Activated T-cell treated with anti-CD3 and anti-CD28 coated beads, Interleukin-2, amount 50 U/mL, for 4 hours (primary cell): Measurements from ENCODE around the gene NOVA1. TPM values are rescaled to one million over a fixed set of nuclear protein-coding genes. Genes with fewer than 3 reads are reported as not detected.

Experiments
- ATAC-seq, 2 donors: fragments of 200-7000 bp; cut with Tn5 transposase; one replicate each; pipeline ENCODE4 v1.10.0; 2021
- DNase-seq: peaks from one replicate; pipeline ENCODE4 v3.0.0-alpha.2; 2020
- H3K27me3 Mint-ChIP-seq: one replicate; pipeline ENCODE4 v1.8.0; 2021; ENCODE audit warnings: low read depth, mixed read lengths
- H3K36me3 Mint-ChIP-seq: one replicate; pipeline ENCODE4 v1.8.0; 2022; ENCODE audit warnings: mixed read lengths; ENCODE audit not compliant: insufficient read depth
- H3K4me1 Mint-ChIP-seq: one replicate; pipeline ENCODE4 v1.8.0; 2021; ENCODE audit warnings: low read depth, mixed read lengths
- H3K4me3 Mint-ChIP-seq: one replicate; pipeline ENCODE4 v1.8.0; 2021; ENCODE audit warnings: mild to moderate bottlenecking, moderate library complexity, mixed read lengths
- H3K9me3 Mint-ChIP-seq: one replicate; pipeline ENCODE4 v1.8.0; 2021; ENCODE audit warnings: mixed read lengths
- total RNA-seq, 3 donors: library from RNA; stranded (reverse); gene quantifications; one replicate each; pipeline ENCODE4 v1.2.1, GENCODE V29; 2021

The NOVA1 gene
- total RNA-seq, 3 donors from 2014 or later, result not detected

- peaks cover 7% of the 10 kb centered on the region for H3K9me3 Mint-ChIP-seq
- DNase-seq, result no peak
- no peaks in the 10 kb centered on the region for H3K4me1 Mint-ChIP-seq
- H3K27me3 Mint-ChIP-seq, result no peaks in the 10 kb centered on the region
- H3K4me3 Mint-ChIP-seq, result no peak overlapping the region
- H3K36me3 Mint-ChIP-seq, result no peaks in the 10 kb centered on the region
- ATAC-seq, result no peak
Measured at GRCh38 chr14:26531894-26532293, 65.9 kb downstream of the NOVA1 start.

- peaks cover 7% of the 10 kb centered on the region for H3K9me3 Mint-ChIP-seq
- H3K4me3 Mint-ChIP-seq, result no peak overlapping the region
- DNase-seq (no peak), ATAC-seq (no peak)
- H3K4me1 Mint-ChIP-seq, result no peaks in the 10 kb centered on the region
- no peaks in the 10 kb centered on the region for H3K36me3 Mint-ChIP-seq
- H3K27me3 Mint-ChIP-seq, result no peaks in the 10 kb centered on the region
Measured at GRCh38 chr14:26528415-26529182, 69.2 kb downstream of the NOVA1 start.

- DNase-seq, result no peak
- Mint-ChIP-seq H3K27me3 (no peaks in the 10 kb centered on the region), H3K36me3 (no peaks in the 10 kb centered on the region), H3K4me3 (no peak overlapping the region), H3K9me3 (peaks cover 12% of the 10 kb centered on the region), H3K4me1 (no peaks in the 10 kb centered on the region)
- no peak for ATAC-seq
Measured at GRCh38 chr14:26527095-26527494, 70.7 kb downstream of the NOVA1 start.

GRCh38 chr14:26526137-26526536, 71.7 kb downstream of the NOVA1 start:
- no peaks in the 10 kb centered on the region for H3K36me3 Mint-ChIP-seq
- H3K4me1 Mint-ChIP-seq, result no peaks in the 10 kb centered on the region
- no peak for ATAC-seq
- no peaks in the 10 kb centered on the region for H3K27me3 Mint-ChIP-seq
- peaks cover 12% of the 10 kb centered on the region for H3K9me3 Mint-ChIP-seq
- no peak for DNase-seq
- H3K4me3 Mint-ChIP-seq, result no peak overlapping the region

- ATAC-seq (no peak), DNase-seq (no peak)
- peaks cover 9% of the 10 kb centered on the region for H3K9me3 Mint-ChIP-seq
- H3K27me3 Mint-ChIP-seq, result no peaks in the 10 kb centered on the region
- no peaks in the 10 kb centered on the region for H3K36me3 Mint-ChIP-seq
- H3K4me1 Mint-ChIP-seq, result no peaks in the 10 kb centered on the region
- no peak overlapping the region for H3K4me3 Mint-ChIP-seq
Measured at GRCh38 chr14:26525085-26525484, 72.7 kb downstream of the NOVA1 start.

- ATAC-seq (no peak), DNase-seq (no peak)
- Mint-ChIP-seq H3K27me3 (no peaks in the 10 kb centered on the region), H3K4me3 (no peak overlapping the region), H3K36me3 (no peaks in the 10 kb centered on the region), H3K4me1 (no peaks in the 10 kb centered on the region), H3K9me3 (peaks cover 6% of the 10 kb centered on the region)
Measured at GRCh38 chr14:26522967-26523366, 74.9 kb downstream of the NOVA1 start.

- H3K27me3 Mint-ChIP-seq, result no peaks in the 10 kb centered on the region
- no peaks in the 10 kb centered on the region for H3K4me1 Mint-ChIP-seq
- H3K9me3 Mint-ChIP-seq, result peaks cover 3% of the 10 kb centered on the region
- DNase-seq, result no peak
- no peak overlapping the region for H3K4me3 Mint-ChIP-seq
- ATAC-seq, result no peak
- H3K36me3 Mint-ChIP-seq, result no peaks in the 10 kb centered on the region
Measured at GRCh38 chr14:26517771-26518170, 80.1 kb downstream of the NOVA1 start.

- ATAC-seq (no peak), DNase-seq (no peak)
- Mint-ChIP-seq H3K4me1 (no peaks in the 10 kb centered on the region), H3K36me3 (no peaks in the 10 kb centered on the region), H3K27me3 (no peaks in the 10 kb centered on the region), H3K4me3 (no peak overlapping the region), H3K9me3 (peaks cover 7% of the 10 kb centered on the region)
Measured at GRCh38 chr14:26500028-26500427, 97.8 kb downstream of the NOVA1 start.

GRCh38 chr14:26499546-26499945, 98.3 kb downstream of the NOVA1 start:
- Mint-ChIP-seq H3K4me3 (no peak overlapping the region), H3K9me3 (peaks cover 7% of the 10 kb centered on the region), H3K36me3 (no peaks in the 10 kb centered on the region), H3K27me3 (no peaks in the 10 kb centered on the region), H3K4me1 (no peaks in the 10 kb centered on the region)
- no peak for ATAC-seq
- DNase-seq, result no peak

GRCh38 chr14:26486922-26487321, 110.9 kb downstream of the NOVA1 start:
- Mint-ChIP-seq H3K9me3 (peaks cover 16% of the 10 kb centered on the region), H3K27me3 (no peaks in the 10 kb centered on the region), H3K4me3 (no peak overlapping the region), H3K4me1 (no peaks in the 10 kb centered on the region), H3K36me3 (no peaks in the 10 kb centered on the region)
- DNase-seq, result no peak
- no peak for ATAC-seq

- Mint-ChIP-seq H3K9me3 (peaks cover 16% of the 10 kb centered on the region), H3K27me3 (no peaks in the 10 kb centered on the region)
- no peak for ATAC-seq
Measured at GRCh38 chr14:26484562-26484961, 113.3 kb downstream of the NOVA1 start.

GRCh38 chr14:26478967-26479366, 118.9 kb downstream of the NOVA1 start:
- H3K9me3 Mint-ChIP-seq, result peaks cover 4% of the 10 kb centered on the region
- ATAC-seq (no peak), DNase-seq (no peak)
- no peaks in the 10 kb centered on the region for H3K27me3 Mint-ChIP-seq
- H3K4me3 Mint-ChIP-seq, result no peak overlapping the region
- no peaks in the 10 kb centered on the region for H3K4me1 Mint-ChIP-seq
- H3K36me3 Mint-ChIP-seq, result no peaks in the 10 kb centered on the region

More at GRCh38 chr14:26484562-26484961, 113.3 kb downstream of the NOVA1 start:
- Mint-ChIP-seq H3K36me3 (no peaks in the 10 kb centered on the region), H3K4me1 (no peaks in the 10 kb centered on the region), H3K4me3 (no peak overlapping the region)
- no peak for DNase-seq

GRCh38 chr14:26466862-26467261, 131.0 kb downstream of the NOVA1 start:
- no peaks in the 10 kb centered on the region for H3K36me3 Mint-ChIP-seq
- H3K4me1 Mint-ChIP-seq, result no peaks in the 10 kb centered on the region
- no peaks in the 10 kb centered on the region for H3K27me3 Mint-ChIP-seq
- H3K4me3 Mint-ChIP-seq, result no peak overlapping the region
- ATAC-seq, result no peak
- no peak for DNase-seq
- peaks cover 21% of the 10 kb centered on the region for H3K9me3 Mint-ChIP-seq

- Mint-ChIP-seq H3K27me3 (no peaks in the 10 kb centered on the region), H3K9me3 (peaks cover 21% of the 10 kb centered on the region), H3K4me3 (no peak overlapping the region), H3K4me1 (no peaks in the 10 kb centered on the region), H3K36me3 (no peaks in the 10 kb centered on the region)
- DNase-seq, result no peak
- no peak for ATAC-seq
Measured at GRCh38 chr14:26463136-26463535, 134.7 kb downstream of the NOVA1 start.

- Mint-ChIP-seq H3K4me3 (no peak overlapping the region), H3K36me3 (no peaks in the 10 kb centered on the region), H3K9me3 (peaks cover 16% of the 10 kb centered on the region), H3K27me3 (no peaks in the 10 kb centered on the region), H3K4me1 (no peaks in the 10 kb centered on the region)
- DNase-seq (no peak), ATAC-seq (no peak)
Measured at GRCh38 chr14:26454105-26454504, 143.7 kb downstream of the NOVA1 start.
